CD14-positive monocyte (primary cell): Measurements from ENCODE around the gene LHFPL5. TPM values are rescaled to one million over a fixed set of nuclear protein-coding genes. Genes with fewer than 3 reads are reported as not detected.
A peak's percentile ranks its signal among the peaks of the same experiment; 100 is the strongest.

Experiments
- DNase-seq, 3 donors: peaks; one replicate each; pipeline ENCODE4 v3.0.0-alpha.2; 2011 to 2022
- H2AFZ ChIP-seq: 2 replicates; pipeline ENCODE4 v1.6.0; 2012; ENCODE audit warnings: mild to moderate bottlenecking, low read depth, low read length, inconsistent platforms; ENCODE audit not compliant: insufficient read depth, poor library complexity, severe bottlenecking
- H3K27ac ChIP-seq, 2 donors: 1 replicate in 1 of 2; 2 replicates in 1 of 2; pipeline ENCODE4 v1.5.1; 2012 to 2013; ENCODE audit warnings: low read length in 2 of 2, control low read depth in 1 of 2, inconsistent platforms in 1 of 2, low read depth in 1 of 2, mild to moderate bottlenecking in 1 of 2
- H3K27me3 ChIP-seq, 2 donors: one replicate each; pipeline versions ENCODE4 v1.6.0 to v1.6.1; 2011 to 2013; ENCODE audit warnings: low read length in 2 of 2; ENCODE audit not compliant: control insufficient read depth in 2 of 2, insufficient read depth in 2 of 2
- H3K36me3 ChIP-seq, 2 donors: replicated peaks in 1 of 2; 1 replicate in 1 of 2; 2 replicates in 1 of 2; pipeline versions ENCODE4 v1.5.1 to v1.6.1; 2012 to 2013; ENCODE audit warnings: low read length in 2 of 2, control low read depth in 1 of 2, inconsistent platforms in 1 of 2, mild to moderate bottlenecking in 1 of 2; ENCODE audit not compliant: insufficient read depth in 2 of 2, control insufficient read depth in 1 of 2
- H3K4me1 ChIP-seq, 2 donors: 1 replicate in 1 of 2; 2 replicates in 1 of 2; pipeline versions ENCODE4 v1.5.1 to v1.6.1; 2012 to 2013; ENCODE audit warnings: low read length in 2 of 2, control low read depth in 1 of 2, inconsistent platforms in 1 of 2, mild to moderate bottlenecking in 1 of 2, moderate library complexity in 1 of 2; ENCODE audit not compliant: insufficient read depth in 2 of 2, control insufficient read depth in 1 of 2
- H3K4me2 ChIP-seq: replicated peaks from 2 replicates; pipeline ENCODE3; 2012; ENCODE audit warnings: low read length, moderate library complexity, mild to moderate bottlenecking; ENCODE audit not compliant: poor library complexity, severe bottlenecking; ENCODE audit errors: extremely low read depth
- H3K4me3 ChIP-seq, 3 experiments: fragments of 200-600 bp in 1 of 3; sonication (generic) in 1 of 3; replicated peaks in 1 of 3; 1 replicate in 2 of 3; 2 replicates in 1 of 3; pipeline ENCODE4 v1.5.1; 2011 to 2013; ENCODE audit warnings: low read length in 3 of 3, mild to moderate bottlenecking in 3 of 3, control low read depth in 2 of 3, low read depth in 2 of 3, inconsistent platforms in 1 of 3, moderate library complexity in 1 of 3
- H3K79me2 ChIP-seq: 2 replicates; pipeline ENCODE4 v1.6.0; 2012; ENCODE audit warnings: mild to moderate bottlenecking, control low read depth, inconsistent platforms, low read length, moderate library complexity; ENCODE audit not compliant: insufficient read depth
- H3K9ac ChIP-seq: 2 replicates; pipeline ENCODE4 v1.6.0; 2017; ENCODE audit warnings: low read length, mild to moderate bottlenecking; ENCODE audit not compliant: insufficient read depth, poor library complexity, severe bottlenecking
- H3K9me3 ChIP-seq, 2 donors: replicated peaks in 1 of 2; 1 replicate in 1 of 2; 2 replicates in 1 of 2; pipeline versions ENCODE4 v1.5.1 to v1.6.1; 2012 to 2013; ENCODE audit warnings: low read length in 2 of 2, control low read depth in 1 of 2; ENCODE audit not compliant: control insufficient read depth in 1 of 2, insufficient read depth in 1 of 2
- H4K20me1 ChIP-seq: 2 replicates; pipeline ENCODE4 v1.6.0; 2012; ENCODE audit warnings: mild to moderate bottlenecking, low read length, control low read depth, moderate library complexity; ENCODE audit not compliant: insufficient read depth
- H3K27ac Mint-ChIP-seq, 7 donors: one replicate each; pipeline ENCODE4 v1.8.0; 2020; ENCODE audit warnings: mild to moderate bottlenecking in 7 of 7, mixed read lengths in 7 of 7, moderate library complexity in 6 of 7, inconsistent platforms in 2 of 7
- H3K27me3 Mint-ChIP-seq, 3 donors: one replicate each; pipeline ENCODE4 v1.8.0; 2021 to 2022; ENCODE audit warnings: low read depth in 3 of 3, mild to moderate bottlenecking in 3 of 3, mixed read lengths in 3 of 3, moderate library complexity in 3 of 3, inconsistent platforms in 1 of 3
- H3K36me3 Mint-ChIP-seq, 2 donors: one replicate each; pipeline ENCODE4 v1.8.0; 2020; ENCODE audit warnings: mixed read lengths in 2 of 2, inconsistent platforms in 1 of 2, mild to moderate bottlenecking in 1 of 2
- H3K4me1 Mint-ChIP-seq: one replicate; pipeline ENCODE4 v1.8.0; 2020; ENCODE audit warnings: mild to moderate bottlenecking, mixed read lengths
- H3K4me3 Mint-ChIP-seq, 2 donors: one replicate each; pipeline ENCODE4 v1.8.0; 2020; ENCODE audit warnings: mild to moderate bottlenecking in 2 of 2, mixed read lengths in 2 of 2, moderate library complexity in 1 of 2
- H3K9me3 Mint-ChIP-seq, 7 donors: one replicate each; pipeline ENCODE4 v1.8.0; 2020 to 2022; ENCODE audit warnings: mixed read lengths in 7 of 7, mild to moderate bottlenecking in 6 of 7, moderate library complexity in 6 of 7, inconsistent platforms in 2 of 7
- CTCF ChIP-seq: fragments of 200-600 bp; IDR thresholded peaks from one replicate; pipeline ENCODE4 v1.8.0; 2022; ENCODE audit warnings: antibody characterized with exemption, mild to moderate bottlenecking
- WGBS: methylation state at CpG from one replicate; pipeline ENCODE4 v1.1.5; 2013; ENCODE audit warnings: missing lambda C conversion rate; ENCODE audit not compliant: insufficient coverage; 5-methylcytosine and 5-hydroxymethylcytosine counted together
- intact Hi-C, 2 donors: fragments of 100-400 bp; cut with micrococcal nuclease; formaldehyde crosslinking; loops; one replicate each; pipeline versions ENCODE4 v1.15.0 to v1.15.1; 2023
- polyA minus RNA-seq: library from RNA; depleted of rRNA, polyadenylated mRNA; stranded (reverse); fragments of >200 nt; gene quantifications from 2 replicates; pipeline ENCODE4 v1.2.3, GENCODE V29; 2012
- polyA plus RNA-seq, 3 donors: library from polyadenylated mRNA; depleted of rRNA in 1 of 3; unstranded in 2 of 3; stranded (reverse) in 1 of 3; fragments of 300-500 nt in 2 of 3; fragments of >200 nt in 1 of 3; fragmentation: Illumina TruSeq in 2 of 3; gene quantifications; 1 replicate in 2 of 3; 2 replicates in 1 of 3; pipeline ENCODE4 v1.2.3, GENCODE V29; 2012 to 2021
- total RNA-seq, 12 experiments: library from RNA in 1 of 12; stranded (reverse) in 1 of 12; fragments of 120-200 nt in 1 of 12; gene quantifications; one replicate each; pipeline ENCODE4 v1.2.4 and lab custom pipeline; 2013 to 2026; ENCODE audit warnings: mixed read lengths in 6 of 12, inconsistent platforms in 1 of 12

Gene LHFPL5
- not detected for total RNA-seq (2013)
- not detected for polyA plus RNA-seq
- polyA minus RNA-seq = not detected in 2 replicates
- 0 to 3.2 (median 0.21) reads per million in 11 experiments for total RNA-seq (lab: John Stamatoyannopoulos, UW)

GRCh38 chr6:35804996-35805736, at the start of gene LHFPL5:
Gene LHFPL5 (plus strand): TSS chr6:35805352. CDS start chr6:35805671, 319 bp downstream.
- intact Hi-C loops = no loop called here
- H3K4me3 Mint-ChIP-seq = peak within 1 kb of the TSS in 1 of 2 donors; percentile 35
- peaks cover 3 to 4% of the 10 kb centered on the region in 2 donors for H3K4me1 ChIP-seq
- peak within 1 kb of the TSS in 1 of 7 donors; percentile 28 for H3K27ac Mint-ChIP-seq
- no peaks in the 10 kb centered on the region for H4K20me1 ChIP-seq
- WGBS = 14% methylated on average over 33 of the region's 40 CpGs
- H3K4me1 Mint-ChIP-seq = peaks cover 4% of the 10 kb centered on the region
- no peaks in the 10 kb centered on the region for H3K27me3 ChIP-seq
- H3K9me3 Mint-ChIP-seq = peaks cover 0 to 2% (median 0%) of the 10 kb centered on the region in 7 donors
- H3K36me3 Mint-ChIP-seq = no peaks in the 10 kb centered on the region
- no peak within 1 kb of the TSS for H3K9ac ChIP-seq
- H3K4me3 ChIP-seq = no peak within 1 kb of the TSS
- H3K79me2 ChIP-seq = no peaks in the 10 kb centered on the region
- no peaks in the 10 kb centered on the region for H3K9me3 ChIP-seq
- peak in 1 of 3 donors; percentile 5 for DNase-seq
- TF ChIP-seq CTCF = no peak
- H3K36me3 ChIP-seq = no peaks in the 10 kb centered on the region
- H3K27ac ChIP-seq = no peak within 1 kb of the TSS
- H3K4me2 ChIP-seq = peak within 1 kb of the TSS; percentile 26
- H3K27me3 Mint-ChIP-seq = peaks cover 15 to 18% (median 18%) of the 10 kb centered on the region in 3 donors
- H2AFZ ChIP-seq = no peak within 1 kb of the TSS

- peak; percentile 10 for TF ChIP-seq CTCF
- Histone ChIP-seq H3K4me2 (no peak overlapping the region), H4K20me1 (no peaks in the 10 kb centered on the region), H3K4me1 (peaks cover 0 to 5% of the 10 kb centered on the region in 2 donors), H3K79me2 (no peaks in the 10 kb centered on the region), H3K4me3 (no peak overlapping the region), H3K9ac (no peak overlapping the region), H2AFZ (no peak overlapping the region), H3K27me3 (no peaks in the 10 kb centered on the region), H3K36me3 (no peaks in the 10 kb centered on the region), H3K27ac (no peak overlapping the region), H3K9me3 (no peaks in the 10 kb centered on the region)
- H3K27me3 Mint-ChIP-seq = peaks cover 10 to 24% (median 15%) of the 10 kb centered on the region in 3 donors
- 47% methylated on average over 3 of the region's 10 CpGs for WGBS
- no peak overlapping the region for H3K4me3 Mint-ChIP-seq
- no peaks in the 10 kb centered on the region for H3K36me3 Mint-ChIP-seq
- H3K9me3 Mint-ChIP-seq = no peaks in the 10 kb centered on the region
- intact Hi-C loops = no loop called here
- no peak overlapping the region for H3K27ac Mint-ChIP-seq
- DNase-seq = no peak
- peaks cover 12% of the 10 kb centered on the region for H3K4me1 Mint-ChIP-seq
These were observed 47.6 kb upstream of the LHFPL5 start for GRCh38 chr6:35757456-35758123.
